AG20443 (cell line): Measurements from ENCODE around the gene UST.

ENCODE experiments used
- DNase-seq: peaks from one replicate; pipeline ENCODE4 v3.0.0; 2012; ENCODE audit warnings: low spot score, mixed read lengths

Gene UST

GRCh38 chr6:148803979-148804378 lies 57.1 kb downstream of the UST start:
- peak; percentile 29 for DNase-seq

GRCh38 chr6:148805777-148806176 lies 58.9 kb downstream of the UST start:
- no peak for DNase-seq

DNA sequence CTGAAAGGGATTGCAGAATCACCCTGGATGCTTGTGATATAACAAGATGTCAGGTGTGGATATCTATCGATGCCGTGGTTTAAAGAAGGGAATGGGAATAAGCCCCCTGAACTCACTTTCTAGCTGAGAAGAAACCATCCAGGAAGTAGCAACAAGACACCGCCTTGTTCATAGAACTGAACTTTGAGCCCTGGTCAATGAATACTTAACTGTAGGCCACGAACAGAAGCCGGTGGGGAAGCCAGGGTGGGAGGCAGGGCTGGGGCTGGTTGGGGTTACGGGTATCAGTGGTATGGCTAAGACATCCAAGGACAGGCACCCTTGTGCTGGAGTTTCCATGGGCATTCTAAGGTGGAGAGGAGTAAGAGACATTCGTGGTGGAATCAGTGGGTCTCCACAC lies 61.0 kb downstream of the UST start:
- no peak for DNase-seq

- no peak for DNase-seq
These were observed 62.0 kb downstream of the UST start for GRCh38 chr6:148808786-148809304.

DNA sequence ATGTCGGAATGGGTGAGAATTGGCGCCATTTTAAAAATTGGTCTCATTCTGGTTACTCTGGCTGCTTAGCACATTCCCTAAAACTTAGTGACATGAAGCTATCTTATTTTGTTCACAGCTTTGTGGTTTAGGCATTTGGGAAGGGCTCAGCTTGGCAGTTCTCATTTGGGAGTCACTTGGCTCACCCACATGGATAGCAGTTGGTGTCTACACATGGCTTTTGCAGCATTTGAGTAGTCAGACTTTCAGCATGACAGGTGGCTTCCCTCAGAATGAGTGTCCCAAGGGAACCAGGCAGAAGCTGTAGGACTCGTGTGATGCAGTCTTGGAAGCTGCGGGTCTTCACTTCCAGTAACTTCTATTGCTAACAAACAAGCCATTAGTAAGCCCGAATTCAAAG lies 64.6 kb downstream of the UST start:
- no peak for DNase-seq

DNA sequence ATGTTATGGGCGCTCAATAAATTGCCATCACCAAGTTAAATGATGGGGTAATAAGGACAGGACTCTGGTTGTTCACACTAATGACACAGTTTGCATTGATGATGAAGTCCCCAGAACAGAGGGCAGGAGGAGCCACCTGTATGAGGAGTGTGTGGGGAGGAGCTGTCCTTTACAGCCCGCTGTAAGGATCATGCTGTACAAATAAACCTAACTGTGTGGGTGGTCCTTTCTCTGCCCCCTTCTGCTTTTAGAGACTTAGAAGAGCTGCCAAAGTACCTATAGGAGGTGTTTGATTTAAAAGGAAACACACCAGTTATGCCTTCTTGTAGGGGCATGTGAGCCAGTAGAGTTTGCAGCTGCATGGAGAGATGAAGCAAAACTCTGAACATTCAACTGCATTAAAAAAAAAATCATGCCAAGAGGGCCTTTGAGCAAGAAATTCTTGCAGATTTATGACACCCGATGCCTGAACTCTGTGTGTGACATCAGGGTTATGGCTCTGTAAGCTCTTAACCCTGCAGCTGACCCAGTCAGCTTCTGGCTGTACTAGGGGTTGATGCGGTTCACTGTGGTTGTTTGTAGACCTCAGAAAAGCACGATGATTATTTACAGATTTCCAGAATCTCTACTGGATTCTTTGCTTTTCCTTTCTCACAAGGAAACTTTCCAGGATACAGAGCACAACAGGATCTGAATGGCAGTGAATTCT lies 67.4 kb downstream of the UST start:
- DNase-seq = peak; percentile 22

GRCh38 chr6:148814869-148815268 lies 68.0 kb downstream of the UST start:
- DNase-seq = no peak

GRCh38 chr6:148816117-148816516 lies 69.3 kb downstream of the UST start:
- no peak for DNase-seq

DNA sequence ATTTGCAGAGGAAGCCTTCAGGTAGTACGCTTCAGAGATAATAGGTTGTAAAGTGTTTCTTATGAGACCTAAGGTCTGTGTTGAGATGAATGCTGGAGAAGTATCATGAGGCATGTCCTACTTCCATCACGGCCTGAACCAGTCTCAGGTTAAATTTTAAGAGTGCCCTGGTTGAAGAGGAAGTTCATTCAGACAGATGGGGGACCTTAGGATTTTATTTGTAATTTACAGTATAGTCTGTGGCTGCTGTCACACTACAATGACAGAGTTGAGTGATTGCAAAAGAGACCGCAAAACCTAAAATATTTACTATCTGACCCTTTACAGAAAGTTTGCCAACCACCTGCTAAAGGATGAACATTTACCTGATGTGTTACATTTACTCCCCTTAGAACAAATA lies 70.9 kb downstream of the UST start:
- DNase-seq = no peak

DNA sequence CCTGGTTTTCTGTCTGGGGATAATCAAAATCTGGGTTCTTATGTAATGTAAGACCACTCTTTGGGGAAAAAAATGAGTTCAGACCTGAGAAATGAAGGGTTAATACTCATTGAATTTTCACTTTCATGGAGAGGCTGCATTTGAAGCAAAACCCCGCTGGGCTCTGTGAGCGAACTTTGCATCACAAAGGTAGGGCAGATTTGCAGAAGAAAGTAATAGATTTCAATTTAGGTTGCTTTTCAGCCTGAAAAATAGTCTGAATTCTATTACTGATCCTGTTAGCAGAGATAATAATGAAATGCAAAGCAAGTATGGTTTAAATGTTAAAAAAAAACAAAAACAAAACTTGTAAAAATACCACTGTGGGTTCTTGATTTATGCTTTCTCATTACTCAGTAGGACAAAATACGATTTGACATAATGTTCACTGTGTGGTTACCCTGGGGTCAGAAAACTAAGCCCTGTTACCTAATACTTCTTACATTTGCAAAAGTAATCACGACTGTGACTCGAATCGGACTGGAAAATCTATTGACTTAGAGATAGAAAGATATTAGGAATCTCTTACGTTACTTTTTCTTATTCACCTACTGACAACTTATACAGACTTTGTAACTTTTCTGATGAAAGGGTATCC lies 72.2 kb downstream of the UST start:
- DNase-seq = no peak

DNA sequence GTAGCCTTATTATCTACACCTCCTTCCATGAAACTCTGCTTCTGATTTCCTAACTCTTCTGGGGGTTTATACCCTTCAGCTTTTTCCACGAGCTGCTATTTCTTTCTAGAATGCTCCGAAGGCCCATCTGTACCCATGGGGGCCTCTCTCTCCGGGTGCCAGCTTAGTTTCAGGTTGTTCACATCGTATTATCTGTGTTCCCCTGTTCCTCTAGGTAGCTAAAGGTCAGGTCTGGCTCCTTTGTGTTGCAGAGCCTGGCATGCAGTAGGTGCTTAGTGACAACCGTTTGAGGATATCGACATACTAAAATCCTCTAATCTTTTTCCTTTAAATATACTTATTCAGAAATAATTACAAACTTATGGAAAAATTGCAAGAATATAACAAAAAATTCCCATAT lies 73.0 kb downstream of the UST start:
- no peak for DNase-seq

DNA sequence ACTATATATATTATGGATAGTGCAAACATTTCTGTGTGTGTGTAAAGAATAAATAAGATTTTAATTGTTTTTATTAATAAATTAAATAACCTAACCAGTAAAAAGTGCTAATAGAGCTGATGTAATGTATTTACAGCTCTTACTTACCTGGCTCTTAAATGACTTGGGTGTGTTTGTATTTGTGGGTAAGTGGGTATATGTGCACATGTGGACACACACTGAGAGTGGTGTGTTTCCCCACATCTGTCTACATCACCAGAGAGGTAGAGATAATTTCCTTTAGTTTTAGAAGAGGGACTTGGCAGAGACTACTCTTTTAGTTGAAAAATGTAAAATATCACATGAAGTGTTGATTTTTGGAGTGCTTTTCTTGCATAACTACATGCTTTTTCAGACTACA lies 76.0 kb downstream of the UST start:
- DNase-seq = no peak

DNA sequence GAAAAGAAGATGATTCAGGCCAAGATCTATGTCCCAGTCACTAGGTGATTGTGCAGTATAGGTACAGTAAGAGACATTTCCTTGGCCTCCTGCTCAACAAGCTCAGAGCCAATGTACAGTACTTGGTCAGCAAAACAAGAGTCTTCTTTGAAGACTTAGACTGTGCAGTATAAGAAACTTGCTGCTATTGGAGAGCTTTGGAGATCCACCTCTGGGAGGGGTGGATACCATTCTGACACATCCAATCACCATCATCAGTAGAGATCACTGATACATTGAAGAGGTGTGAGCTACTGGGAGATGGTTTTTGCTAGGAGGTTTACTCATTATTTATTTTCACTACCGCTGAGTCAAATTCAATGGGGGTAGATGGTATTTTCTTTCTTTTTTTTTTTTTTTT lies 77.5 kb downstream of the UST start:
- DNase-seq = no peak

GRCh38 chr6:148824960-148825359 lies 78.1 kb downstream of the UST start:
- no peak for DNase-seq

GRCh38 chr6:148825492-148825891 lies 78.7 kb downstream of the UST start:
- DNase-seq = no peak

DNA sequence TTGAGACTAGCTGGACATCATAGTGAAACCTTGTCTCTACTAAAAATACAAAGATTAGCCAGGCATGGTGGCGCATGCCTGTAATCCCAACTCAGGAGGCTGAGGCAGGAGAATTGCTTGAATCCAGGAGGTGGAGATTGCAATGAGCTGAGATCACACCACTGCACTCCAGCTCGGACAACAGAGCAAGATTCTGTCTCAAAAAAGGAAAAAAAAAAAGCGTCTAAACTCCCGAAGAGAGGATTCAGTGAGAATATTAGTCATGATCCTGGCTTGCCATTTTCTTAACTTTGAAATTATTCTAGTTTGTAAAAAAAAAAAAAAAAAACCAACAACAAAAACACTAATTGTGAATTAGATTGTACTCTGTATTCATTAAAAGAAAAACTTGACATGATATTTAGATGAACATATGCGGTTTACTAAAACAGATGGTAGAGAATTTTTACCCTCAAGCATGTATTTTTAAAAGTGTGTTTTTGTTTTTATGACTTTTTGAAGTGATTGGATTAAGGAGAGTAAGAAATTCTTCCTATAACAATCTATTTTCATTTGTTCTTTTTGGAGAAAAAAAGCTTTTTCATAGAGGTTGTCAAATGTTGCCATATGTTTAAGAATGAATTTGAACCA lies 80.7 kb downstream of the UST start:
- no peak for DNase-seq

DNA sequence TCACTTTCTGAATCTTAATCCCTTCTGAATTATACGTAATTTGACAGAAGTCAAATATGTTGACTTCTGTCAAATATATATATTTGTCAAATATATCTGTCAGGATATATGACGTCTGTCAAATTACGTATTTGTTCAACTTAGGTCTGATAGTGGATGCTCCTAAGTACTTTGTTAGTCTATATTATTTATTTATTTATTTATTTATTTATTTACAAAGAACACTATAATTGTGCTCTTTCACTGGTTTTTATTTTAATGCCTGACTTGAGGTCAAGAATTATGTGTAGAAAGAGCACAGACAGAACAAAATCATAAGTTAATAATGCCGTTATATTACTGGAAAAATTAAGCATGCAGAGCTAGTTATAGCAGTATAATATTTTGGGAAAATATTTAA lies 81.2 kb downstream of the UST start:
- no peak for DNase-seq

- no peak for DNase-seq
These were observed 82.7 kb downstream of the UST start for GRCh38 chr6:148829415-148830101.

DNA sequence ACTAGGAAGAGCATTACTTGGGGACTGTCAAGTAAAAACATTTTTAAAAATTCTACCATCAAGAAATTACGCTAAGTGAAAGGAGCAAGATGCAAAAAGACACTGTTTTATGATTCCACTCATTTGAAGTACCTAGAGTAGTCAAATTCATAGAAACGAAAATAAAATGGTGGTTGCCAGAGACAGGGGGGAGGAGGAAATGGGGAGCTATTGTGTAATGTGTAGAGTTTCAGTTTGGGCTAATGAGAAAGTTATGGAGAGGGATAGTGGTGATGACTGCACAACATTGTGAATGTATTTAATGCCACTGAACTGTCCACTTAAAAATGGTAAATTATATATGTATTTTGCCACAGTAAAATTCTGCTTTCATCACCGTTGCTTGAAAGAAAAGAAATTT lies 83.8 kb downstream of the UST start:
- DNase-seq = no peak

DNA sequence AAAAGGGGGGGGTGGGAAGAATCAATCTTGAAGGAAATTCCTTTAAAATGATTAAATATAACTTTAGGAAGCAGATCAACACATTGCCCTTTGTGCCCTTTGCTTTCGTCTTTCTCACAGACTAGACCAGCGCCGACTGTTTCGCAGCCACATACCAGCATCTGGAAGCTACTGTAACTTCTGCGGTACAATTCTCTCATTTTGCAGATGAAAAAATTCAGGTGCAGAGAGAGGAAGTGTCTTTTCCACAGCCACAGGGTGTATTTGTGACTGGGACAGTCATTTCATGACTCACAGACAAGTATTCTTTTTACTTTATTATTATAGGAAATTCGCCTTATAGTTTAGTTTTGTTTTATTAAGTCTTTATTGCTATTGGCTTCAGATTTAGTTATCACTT lies 84.2 kb downstream of the UST start:
- DNase-seq = no peak

- no peak for DNase-seq
These were observed 84.7 kb downstream of the UST start for GRCh38 chr6:148831531-148831930.

DNA sequence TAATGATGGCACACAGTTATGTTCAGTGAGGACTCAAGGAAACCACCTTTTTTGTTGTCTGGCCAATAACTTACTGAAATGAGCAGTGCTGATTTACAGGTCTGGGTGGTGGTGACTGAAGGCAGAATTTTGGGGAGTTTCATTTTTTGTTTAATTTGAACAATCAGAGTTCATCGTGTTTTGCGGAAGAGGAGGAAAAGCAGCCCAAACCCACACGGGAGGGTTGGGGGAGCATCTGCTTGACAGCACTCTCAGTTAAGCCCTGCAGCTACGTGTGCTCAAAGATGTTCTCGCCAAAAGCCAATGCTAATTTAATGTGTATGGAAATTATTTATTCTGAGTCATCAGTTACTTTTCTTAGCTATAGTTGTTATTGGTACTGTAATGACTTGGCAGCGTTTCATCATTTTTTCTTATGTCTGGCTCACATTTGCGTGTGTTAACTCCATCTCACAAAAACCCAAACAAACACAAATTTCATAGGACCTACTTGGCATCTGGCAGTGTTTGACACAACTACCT lies 89.2 kb downstream of the UST start:
- peak; percentile 59 for DNase-seq

DNA sequence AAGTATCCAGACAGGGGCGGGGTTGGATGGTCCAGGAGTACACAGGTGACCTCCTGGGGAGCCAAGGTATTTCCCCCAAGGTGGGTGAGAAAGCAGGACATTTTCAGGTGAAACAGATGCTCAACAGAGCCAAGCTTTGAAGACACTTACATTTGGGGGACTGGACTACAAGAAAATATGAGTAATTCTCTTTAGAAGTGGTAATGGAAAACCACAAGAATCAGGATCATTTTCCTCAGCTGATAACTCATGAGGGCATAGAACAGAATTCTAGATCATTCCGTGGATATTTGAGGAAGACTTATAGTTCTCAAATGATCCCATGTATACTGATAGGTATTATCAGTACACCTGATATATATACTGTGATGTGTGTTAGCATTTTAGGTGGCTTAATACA lies 89.9 kb downstream of the UST start:
- no peak for DNase-seq
